ENCODE data around the gene KCNN3.
"Not testable (repeated sequence)": the region's sequence is repeated elsewhere in the genome, so short reads cannot be mapped to it uniquely, and the experiment has no call there.

DNA sequence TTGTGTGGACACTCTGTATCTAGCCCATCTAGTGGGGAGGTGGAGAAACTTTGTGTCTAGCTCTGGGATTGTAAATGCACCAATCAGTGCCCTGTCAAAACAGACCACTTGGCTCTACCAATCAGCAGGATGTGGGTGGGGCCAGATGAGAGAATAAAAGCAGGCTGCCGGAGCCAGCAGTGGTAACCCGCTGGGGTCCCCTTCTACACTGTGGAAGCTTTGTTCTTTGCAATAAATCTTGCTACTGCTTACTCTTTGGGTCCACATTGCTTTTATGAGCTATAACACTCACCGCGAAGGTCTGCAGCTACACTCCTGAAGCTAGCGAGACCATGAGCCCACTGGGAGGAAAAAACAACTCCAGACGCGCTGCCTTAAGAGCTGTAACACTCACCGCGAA lies 198.7 kb downstream of the KCNN3 start:
- TF ChIP-seq, protein P1, sequence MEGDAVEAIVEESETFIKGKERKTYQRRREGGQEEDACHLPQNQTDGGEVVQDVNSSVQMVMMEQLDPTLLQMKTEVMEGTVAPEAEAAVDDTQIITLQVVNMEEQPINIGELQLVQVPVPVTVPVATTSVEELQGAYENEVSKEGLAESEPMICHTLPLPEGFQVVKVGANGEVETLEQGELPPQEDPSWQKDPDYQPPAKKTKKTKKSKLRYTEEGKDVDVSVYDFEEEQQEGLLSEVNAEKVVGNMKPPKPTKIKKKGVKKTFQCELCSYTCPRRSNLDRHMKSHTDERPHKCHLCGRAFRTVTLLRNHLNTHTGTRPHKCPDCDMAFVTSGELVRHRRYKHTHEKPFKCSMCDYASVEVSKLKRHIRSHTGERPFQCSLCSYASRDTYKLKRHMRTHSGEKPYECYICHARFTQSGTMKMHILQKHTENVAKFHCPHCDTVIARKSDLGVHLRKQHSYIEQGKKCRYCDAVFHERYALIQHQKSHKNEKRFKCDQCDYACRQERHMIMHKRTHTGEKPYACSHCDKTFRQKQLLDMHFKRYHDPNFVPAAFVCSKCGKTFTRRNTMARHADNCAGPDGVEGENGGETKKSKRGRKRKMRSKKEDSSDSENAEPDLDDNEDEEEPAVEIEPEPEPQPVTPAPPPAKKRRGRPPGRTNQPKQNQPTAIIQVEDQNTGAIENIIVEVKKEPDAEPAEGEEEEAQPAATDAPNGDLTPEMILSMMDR (IDR thresholded peaks at IDR 0.05): not testable (repeated sequence)
- TF ChIP-seq ZFX (IDR thresholded peaks at IDR 0.05; ENCODE audit: borderline replicate concordance): not testable (repeated sequence)
